ENCODE data around the gene ANAPC5.
"Not testable (repeated sequence)": the region's sequence is repeated elsewhere in the genome, so short reads cannot be mapped to it uniquely, and the experiment has no call there.

ANAPC5 gene

GRCh38 chr12:121310231-121310630 is 42.0 kb downstream of the ANAPC5 start:
- not testable (repeated sequence) for DNase-seq (ENCODE audit: low read depth)

DNA sequence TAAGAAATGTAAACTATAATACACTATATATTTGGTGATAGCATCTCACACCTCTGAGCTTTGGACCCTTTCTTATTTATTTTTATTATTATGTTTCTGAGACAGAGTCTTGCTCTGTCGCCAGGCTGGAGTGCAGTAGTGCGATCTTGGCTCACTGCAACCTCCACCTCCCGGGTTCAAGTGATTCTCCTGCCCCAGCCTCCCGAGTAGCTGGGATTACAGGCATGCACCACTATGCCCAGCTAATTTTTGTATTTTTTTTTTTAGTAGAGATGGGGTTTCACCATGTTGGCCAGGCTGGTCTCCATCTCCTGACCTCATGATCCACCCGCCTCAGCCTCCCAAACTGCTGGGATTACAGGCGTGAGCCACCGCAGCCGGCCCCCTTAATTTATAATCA is 44.8 kb downstream of the ANAPC5 start:
- DNase-seq (ENCODE audit: low read depth): not testable (repeated sequence)

- DNase-seq (ENCODE audit: low read depth): no peak
Measured at GRCh38 chr12:121304306-121304705, 47.9 kb downstream of the ANAPC5 start.

GRCh38 chr12:121301876-121302275 is 50.3 kb downstream of the ANAPC5 start:
- no peak for DNase-seq (ENCODE audit: low read depth)

GRCh38 chr12:121300083-121300819 is 52.0 kb downstream of the ANAPC5 start:
- DNase-seq (ENCODE audit: low read depth): no peak

GRCh38 chr12:121299662-121300061 is 52.5 kb downstream of the ANAPC5 start:
- no peak for DNase-seq (ENCODE audit: low read depth)

GRCh38 chr12:121298411-121298810 is 53.8 kb downstream of the ANAPC5 start:
- not testable (repeated sequence) for DNase-seq (ENCODE audit: low read depth)

DNA sequence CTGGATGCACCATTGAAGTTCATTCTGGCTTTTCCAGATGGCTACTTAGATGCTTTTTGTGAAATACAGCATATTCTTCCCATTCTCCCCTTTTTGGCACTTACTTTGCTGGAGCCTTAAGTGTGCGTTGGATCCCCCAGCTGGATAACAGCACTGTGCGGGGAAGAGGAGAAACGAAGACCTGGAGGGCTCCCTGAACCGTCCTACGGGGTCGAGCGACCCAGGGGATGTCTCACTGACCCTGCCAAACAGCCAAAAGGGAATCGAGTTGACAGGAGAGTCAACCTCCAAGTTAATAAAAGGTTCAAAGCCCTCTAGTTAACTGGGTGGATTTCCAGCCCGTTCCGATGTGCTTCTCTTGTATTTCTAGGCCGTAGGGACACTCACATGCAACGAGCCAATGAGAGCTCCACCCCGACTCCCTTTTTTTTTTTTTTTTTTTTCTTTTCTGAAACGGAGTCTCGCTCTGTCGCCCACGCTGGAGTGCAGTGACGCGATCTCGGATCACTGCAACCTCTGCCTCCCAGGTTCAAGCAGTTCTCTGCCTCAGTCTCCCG is 54.7 kb downstream of the ANAPC5 start:
- DNase-seq (ENCODE audit: low read depth): peak; percentile 41

DNA sequence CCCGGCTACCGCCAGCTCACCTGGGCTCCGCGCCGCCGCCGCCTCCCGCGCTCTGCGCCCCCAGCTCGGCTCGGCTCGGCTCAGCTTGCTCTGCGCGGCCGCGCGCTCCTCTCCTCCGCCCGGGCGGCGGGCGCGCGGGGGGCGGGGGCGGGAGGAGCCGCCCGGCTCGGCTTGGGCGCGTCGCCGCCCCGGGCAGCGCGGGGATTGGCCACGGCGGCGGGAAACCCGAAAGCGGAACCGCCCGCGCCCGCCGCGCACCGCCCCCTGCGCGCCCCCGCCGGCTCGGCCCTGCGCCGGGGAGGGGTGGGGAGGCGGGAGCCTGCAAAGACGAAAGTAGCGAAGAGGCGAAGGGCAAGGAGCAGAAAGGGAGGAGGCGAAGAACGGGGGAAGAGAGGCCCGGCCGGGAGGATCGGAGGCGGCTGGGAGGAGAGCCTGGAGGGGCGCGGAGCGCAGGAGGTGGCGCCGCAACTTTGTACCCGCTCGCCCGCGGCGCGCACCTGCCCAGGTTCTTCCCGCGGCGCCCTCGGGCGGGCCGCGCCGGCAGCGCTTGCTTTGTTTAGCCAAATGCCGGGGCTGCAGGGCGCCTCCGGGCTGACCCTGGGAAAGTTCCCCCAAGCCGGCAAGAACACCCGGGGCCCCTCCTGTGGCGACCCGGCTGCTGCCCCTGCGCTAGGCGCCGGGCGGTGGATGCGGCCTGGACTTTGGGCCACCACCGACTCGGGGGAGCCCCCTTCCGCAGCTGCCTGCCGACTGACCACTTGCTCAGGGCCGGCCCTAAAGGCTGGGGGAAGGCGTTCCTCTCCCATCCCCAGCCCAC is 55.4 kb downstream of the ANAPC5 start, which contains the start of gene CAMKK2:
Gene CAMKK2, minus strand, starts transcription at position 92 of the 817 bp plus-strand sequence. CDS start 22,183 bp downstream, outside the sequence.
- DNase-seq (ENCODE audit: low read depth): peak; percentile 84

- peak; percentile 30 for DNase-seq (ENCODE audit: low read depth)
Measured at GRCh38 chr12:121295746-121296617, 56.2 kb downstream of the ANAPC5 start.

DNA sequence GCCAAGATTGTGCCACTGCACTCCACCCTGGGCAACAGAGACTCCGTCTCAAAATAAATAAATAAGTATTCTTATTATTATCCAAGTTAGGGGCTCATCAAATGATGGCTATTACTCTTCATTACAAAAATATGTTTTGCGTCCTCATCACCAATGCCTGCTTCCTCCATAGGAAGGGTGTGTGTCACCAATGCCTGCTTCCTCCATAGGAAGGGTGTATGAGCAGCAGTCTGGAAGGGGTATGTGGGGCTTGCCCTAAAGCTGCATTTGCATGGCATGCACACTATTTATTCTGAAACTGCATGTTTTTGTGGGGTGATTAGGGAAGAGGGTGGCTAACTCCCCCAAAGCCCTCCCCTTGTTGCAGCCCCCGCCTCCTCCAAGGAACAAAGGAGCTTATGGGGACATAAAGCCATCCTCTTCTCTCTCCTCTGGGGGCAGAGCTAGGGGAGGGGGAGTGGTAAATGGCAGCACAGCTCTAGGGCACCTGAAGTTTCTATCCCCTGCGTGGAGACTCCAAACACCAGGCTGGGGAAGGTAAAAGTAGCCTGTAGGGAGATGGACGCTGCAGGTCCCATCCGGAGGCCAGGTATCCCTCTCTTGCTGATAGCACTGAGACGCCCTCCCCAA is 57.0 kb downstream of the ANAPC5 start:
- no peak for DNase-seq (ENCODE audit: low read depth)

GRCh38 chr12:121294151-121294889 is 57.9 kb downstream of the ANAPC5 start:
- no peak for DNase-seq (ENCODE audit: low read depth)

GRCh38 chr12:121293603-121294002 is 58.6 kb downstream of the ANAPC5 start:
- no peak for DNase-seq (ENCODE audit: low read depth)

GRCh38 chr12:121290410-121290809 is 61.8 kb downstream of the ANAPC5 start:
- no peak for DNase-seq (ENCODE audit: low read depth)

GRCh38 chr12:121289962-121290361 is 62.2 kb downstream of the ANAPC5 start:
- DNase-seq (ENCODE audit: low read depth): no peak

- no peak for DNase-seq (ENCODE audit: low read depth)
Measured at GRCh38 chr12:121288986-121289385, 63.2 kb downstream of the ANAPC5 start.

GRCh38 chr12:121288158-121288845 is 63.9 kb downstream of the ANAPC5 start:
- no peak for DNase-seq (ENCODE audit: low read depth)

DNA sequence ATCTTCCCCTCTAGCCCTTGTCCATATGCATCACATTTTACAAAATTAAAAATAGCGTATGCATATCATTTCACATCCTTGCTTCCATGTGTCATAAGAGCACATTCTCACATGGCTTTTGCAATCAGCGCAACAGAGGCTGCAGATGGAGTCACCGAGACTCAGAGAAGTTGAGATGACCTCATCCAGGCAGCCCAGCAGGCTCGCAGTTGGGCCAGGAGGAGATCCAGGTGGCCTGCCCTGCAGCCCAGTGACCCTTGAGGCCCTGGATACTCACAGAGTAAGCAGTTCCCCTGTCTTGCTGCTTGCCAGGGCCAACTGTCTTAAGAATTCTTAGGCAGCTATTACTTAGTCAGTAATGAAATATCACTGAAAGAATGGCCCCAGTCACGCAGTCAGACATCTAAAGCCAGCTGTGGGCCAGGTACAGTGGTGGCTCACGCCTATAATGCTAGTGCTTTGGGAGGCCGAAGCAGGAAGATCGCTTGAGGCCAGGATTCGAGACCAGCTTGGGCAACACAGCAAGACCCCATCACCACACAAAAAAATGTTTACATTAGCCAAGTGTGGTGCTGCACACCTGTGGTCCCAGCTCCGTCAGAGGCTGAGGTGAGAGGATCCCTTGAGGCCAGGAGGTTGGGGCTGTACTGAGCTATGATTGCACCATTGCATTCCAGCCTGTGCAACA is 64.8 kb downstream of the ANAPC5 start:
- no peak for DNase-seq (ENCODE audit: low read depth)

DNA sequence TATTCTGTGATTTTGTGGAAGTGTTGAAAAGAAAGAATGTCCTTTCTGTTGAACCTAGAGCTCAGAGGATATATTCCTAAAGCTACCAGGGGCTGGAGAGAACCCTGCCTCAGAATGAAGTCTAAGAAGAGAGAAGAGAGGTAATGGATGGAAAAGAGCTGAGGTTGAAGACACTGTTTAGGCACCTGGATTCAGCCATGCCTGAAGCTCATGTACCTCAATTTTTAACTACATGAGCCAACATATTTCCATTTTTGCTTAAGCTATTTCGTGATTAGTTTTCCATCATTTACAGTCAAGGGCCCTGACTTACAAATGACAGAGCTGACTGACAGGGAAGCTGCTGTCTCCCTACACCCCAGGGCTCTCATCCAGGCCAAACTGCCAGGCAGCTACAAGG is 66.4 kb downstream of the ANAPC5 start:
- DNase-seq (ENCODE audit: low read depth): no peak

Data from stimulated activated CD8-positive, alpha-beta memory T cell treated with anti-CD3 and anti-CD28 coated beads, Interleukin-4, amount 100 ng/mL, for 24 hours (primary cell).